Prostate gland (tissue), 2 donors: ENCODE results near the gene THBS4. TPM values are rescaled to one million over a fixed set of nuclear protein-coding genes. Genes with fewer than 3 reads are reported as not detected.

Experiments used
- DNase-seq: peaks from one replicate; pipeline ENCODE4 v3.0.0-alpha.2; 2019; ENCODE audit warnings: low spot score
- H3K27ac ChIP-seq, 2 donors: fragments of 200-600 bp; sonication (generic); 2 replicates each; pipeline ENCODE4 v1.5.1; 2017 to 2019
- H3K27me3 ChIP-seq: fragments of 200-600 bp; sonication (generic); replicated peaks from 2 replicates; pipeline ENCODE4 v1.5.1; 2019; ENCODE audit not compliant: insufficient read depth
- H3K36me3 ChIP-seq, 2 donors: fragments of 200-600 bp; sonication (generic); 1 replicate in 1 of 2; 2 replicates in 1 of 2; pipeline versions ENCODE4 v1.5.1 to v1.8.1; 2017 to 2019
- H3K4me1 ChIP-seq: fragments of 200-600 bp; sonication (generic); replicated peaks from 2 replicates; pipeline ENCODE4 v1.5.1; 2019
- H3K4me3 ChIP-seq, 2 donors: fragments of 200-600 bp; sonication (generic); 2 replicates each; pipeline ENCODE4 v1.5.1; 2017 to 2019
- H3K9me3 ChIP-seq: fragments of 200-600 bp; sonication (generic); 2 replicates; pipeline ENCODE4 v1.5.1; 2017
- CTCF ChIP-seq, 4 experiments: fragments of 200-600 bp in 2 of 4; fragments of 450-650 bp in 2 of 4; sonication (generic) in 2 of 4; IDR thresholded peaks; 1 replicate in 3 of 4; 2 replicates in 1 of 4; pipeline ENCODE4 v1.5.1; 2016 to 2019; ENCODE audit warnings: antibody characterized with exemption in 4 of 4, mild to moderate bottlenecking in 2 of 4, moderate library complexity in 2 of 4
- POLR2A ChIP-seq: fragments of 450-650 bp; IDR thresholded peaks from one replicate; pipeline ENCODE4 v1.6.1; 2016; ENCODE audit warnings: antibody characterized with exemption, mild to moderate bottlenecking
- POLR2AphosphoS5 ChIP-seq: sonication (generic); formaldehyde crosslinking; IDR thresholded peaks from one replicate; pipeline ENCODE4 v1.6.1; 2017; ENCODE audit warnings: antibody characterized with exemption
- WGBS: methylation state at CpG from one replicate; pipeline ENCODE4 v1.1.5; 2018; 5-methylcytosine and 5-hydroxymethylcytosine counted together
- intact Hi-C: fragments of 100-400 bp; cut with DNase I; formaldehyde crosslinking; loops from one replicate; pipeline ENCODE4 v1.14.2; 2022
- total RNA-seq, 2 donors: library from RNA; depleted of rRNA; stranded (reverse); fragments of >200 nt; gene quantifications; one replicate each; pipeline ENCODE4 v1.1.0, GENCODE V29; 2016

Gene THBS4
- total RNA-seq, 2 donors from 2014 or later: 3.9 to 21.5 TPM

GRCh38 chr5:80116465-80116864 is 81.3 kb downstream of the THBS4 start:
- no peak for DNase-seq
- whole genome bisulfite sequencing: 71% methylated on average over 4 of the region's 4 CpGs
- Histone ChIP-seq H3K9me3 (no peaks in the 10 kb centered on the region), H3K27me3 (no peaks in the 10 kb centered on the region), H3K4me1 (no peaks in the 10 kb centered on the region), H3K4me3 (no peak overlapping the region), H3K27ac (no peak overlapping the region), H3K36me3 (no peaks in the 10 kb centered on the region)
- intact Hi-C loops: no loop called here
- TF ChIP-seq POLR2A (no peak), CTCF (IDR thresholded peaks at IDR 0.05) (no peak), POLR2AphosphoS5 (no peak)

- TF ChIP-seq CTCF (IDR thresholded peaks at IDR 0.05) (no peak), POLR2A (no peak), POLR2AphosphoS5 (no peak)
- no peak overlapping the region for H3K4me3 ChIP-seq
- no peak overlapping the region for H3K27ac ChIP-seq
- no peak for DNase-seq
- H3K9me3 ChIP-seq: no peaks in the 10 kb centered on the region
- H3K27me3 ChIP-seq: no peaks in the 10 kb centered on the region
- intact Hi-C loops: no loop called here
- no peaks in the 10 kb centered on the region for H3K36me3 ChIP-seq
- H3K4me1 ChIP-seq: no peaks in the 10 kb centered on the region
These were observed 82.3 kb downstream of the THBS4 start for GRCh38 chr5:80117446-80117845.

DNA sequence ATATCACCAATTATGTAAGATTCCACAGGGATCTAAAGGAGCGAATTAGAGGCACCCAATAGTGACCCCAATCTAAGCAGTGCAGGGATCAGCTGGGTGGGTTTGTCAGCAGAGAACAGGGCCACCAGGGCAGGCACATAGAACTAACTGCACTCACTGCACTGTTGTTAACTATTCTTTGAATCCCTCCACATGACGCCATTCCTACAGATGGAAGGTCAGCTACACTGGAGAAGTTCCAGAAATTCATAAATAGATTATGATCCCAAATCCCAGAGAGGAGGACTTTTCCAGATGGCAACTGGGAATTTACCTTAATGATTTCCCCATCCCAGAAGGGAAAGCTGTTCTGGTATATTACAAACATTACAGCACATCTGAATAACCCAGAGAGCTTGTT is 84.2 kb downstream of the THBS4 start:
- Histone ChIP-seq H3K4me1 (no peaks in the 10 kb centered on the region), H3K9me3 (no peaks in the 10 kb centered on the region), H3K4me3 (no peak overlapping the region), H3K27me3 (no peaks in the 10 kb centered on the region), H3K27ac (no peak overlapping the region), H3K36me3 (no peaks in the 10 kb centered on the region)
- TF ChIP-seq POLR2A (no peak), POLR2AphosphoS5 (no peak), CTCF (IDR thresholded peaks at IDR 0.05) (no peak)
- no peak for DNase-seq
- 86% methylated on average over 2 of the region's 2 CpGs for WGBS
- intact Hi-C loops: no loop called here

- Histone ChIP-seq H3K27ac (no peak overlapping the region), H3K36me3 (no peaks in the 10 kb centered on the region), H3K4me1 (no peaks in the 10 kb centered on the region), H3K9me3 (no peaks in the 10 kb centered on the region), H3K27me3 (no peaks in the 10 kb centered on the region), H3K4me3 (no peak overlapping the region)
- no peak for TF ChIP-seq CTCF (IDR thresholded peaks at IDR 0.05)
- TF ChIP-seq POLR2AphosphoS5: no peak
- no peak for TF ChIP-seq POLR2A
- intact Hi-C loops: no loop called here
- DNase-seq: no peak
- 74% methylated on average over 2 of the region's 2 CpGs for WGBS
These were observed 87.4 kb downstream of the THBS4 start for GRCh38 chr5:80122579-80122978.

- no peaks in the 10 kb centered on the region for H3K9me3 ChIP-seq
- no peak for DNase-seq
- H3K27ac ChIP-seq: no peak overlapping the region
- H3K4me3 ChIP-seq: no peak overlapping the region
- no peaks in the 10 kb centered on the region for H3K27me3 ChIP-seq
- H3K4me1 ChIP-seq: no peaks in the 10 kb centered on the region
- WGBS: 90% methylated on average over 9 of the region's 9 CpGs
- no peaks in the 10 kb centered on the region for H3K36me3 ChIP-seq
- TF ChIP-seq POLR2AphosphoS5: no peak
- no peak for TF ChIP-seq POLR2A
- no peak for TF ChIP-seq CTCF (IDR thresholded peaks at IDR 0.05)
- intact Hi-C loops: no loop called here
These were observed 89.2 kb downstream of the THBS4 start for GRCh38 chr5:80124121-80124918.
